GM19452 (cell line): ENCODE measurements around the gene KCTD16.

Experiments used
- ATAC-seq: cut with Tn5 transposase; IDR thresholded peaks from one replicate; pipeline ENCODE4 v1.9.1; 2021; ENCODE audit not compliant: unreplicated experiment

KCTD16 gene

GRCh38 chr5:144393641-144394435 lies 223.2 kb downstream of the KCTD16 start:
- ATAC-seq: no peak

GRCh38 chr5:144395704-144396103 lies 225.0 kb downstream of the KCTD16 start:
- no peak for ATAC-seq

GRCh38 chr5:144403058-144403457 lies 232.4 kb downstream of the KCTD16 start:
- ATAC-seq: no peak

GRCh38 chr5:144403817-144404420 lies 233.2 kb downstream of the KCTD16 start:
- ATAC-seq: no peak

- no peak for ATAC-seq
Measured at GRCh38 chr5:144404672-144405071, 234.0 kb downstream of the KCTD16 start.

GRCh38 chr5:144405991-144406390 lies 235.3 kb downstream of the KCTD16 start:
- ATAC-seq: no peak

GRCh38 chr5:144406442-144406841 lies 235.8 kb downstream of the KCTD16 start:
- no peak for ATAC-seq

GRCh38 chr5:144414202-144415029 lies 243.7 kb downstream of the KCTD16 start:
- no peak for ATAC-seq

GRCh38 chr5:144416196-144416595 lies 245.5 kb downstream of the KCTD16 start:
- ATAC-seq: no peak

GRCh38 chr5:144418719-144419118 lies 248.0 kb downstream of the KCTD16 start:
- ATAC-seq: no peak

- no peak for ATAC-seq
Measured at GRCh38 chr5:144421411-144421810, 250.7 kb downstream of the KCTD16 start.

GRCh38 chr5:144422018-144422727 lies 251.5 kb downstream of the KCTD16 start:
- no peak for ATAC-seq

GRCh38 chr5:144427866-144428265 lies 257.2 kb downstream of the KCTD16 start:
- no peak for ATAC-seq

GRCh38 chr5:144428326-144428725 lies 257.7 kb downstream of the KCTD16 start:
- no peak for ATAC-seq

GRCh38 chr5:144429405-144429804 lies 258.7 kb downstream of the KCTD16 start:
- ATAC-seq: no peak

- ATAC-seq: no peak
Measured at GRCh38 chr5:144429905-144430304, 259.2 kb downstream of the KCTD16 start.

- ATAC-seq: no peak
Measured at GRCh38 chr5:144433140-144433822, 262.6 kb downstream of the KCTD16 start.

GRCh38 chr5:144433893-144434292 lies 263.2 kb downstream of the KCTD16 start:
- no peak for ATAC-seq

- no peak for ATAC-seq
Measured at GRCh38 chr5:144436007-144436406, 265.3 kb downstream of the KCTD16 start.

GRCh38 chr5:144438237-144438636 lies 267.6 kb downstream of the KCTD16 start:
- no peak for ATAC-seq

GRCh38 chr5:144448457-144448856 lies 277.8 kb downstream of the KCTD16 start:
- no peak for ATAC-seq
